Measurements from ENCODE around the gene TMEM51.

Gene TMEM51

GRCh38 chr1:15226388-15227255 is 73.1 kb downstream of the TMEM51 start:
- no peak for DNase-seq (ENCODE audit: low read depth in 1 of 2, low spot score in 1 of 2)
- no peaks in the 10 kb centered on the region for H3K27me3 ChIP-seq (ENCODE audit: insufficient read depth, poor library complexity, severe bottlenecking)
- TF ChIP-seq POLR2AphosphoS5 (IDR thresholded peaks at IDR 0.05; ENCODE audit: low read depth) = no peak
- no peak for TF ChIP-seq REST (IDR thresholded peaks at IDR 0.05; ENCODE audit: insufficient replicate concordance, low read depth)
- TF ChIP-seq GABPA (IDR thresholded peaks at IDR 0.05; ENCODE audit: low read depth) = no peak
- TF ChIP-seq CTCF (IDR thresholded peaks at IDR 0.05; ENCODE audit: insufficient read depth, low read length) = no peak
- no peak for TF ChIP-seq SPI1 (IDR thresholded peaks at IDR 0.05; ENCODE audit: borderline replicate concordance, low read depth)
- H3K27ac ChIP-seq (replicated peaks) = no peak overlapping the region
- H3K4me3 ChIP-seq (replicated peaks; ENCODE audit: insufficient read depth, low read length) = no peak overlapping the region

GRCh38 chr1:15229707-15230131 is 76.2 kb downstream of the TMEM51 start:
- no peak overlapping the region for H3K27ac ChIP-seq (replicated peaks)
- H3K27me3 ChIP-seq (ENCODE audit: insufficient read depth, poor library complexity, severe bottlenecking) = no peaks in the 10 kb centered on the region
- TF ChIP-seq SPI1 (IDR thresholded peaks at IDR 0.05; ENCODE audit: borderline replicate concordance, low read depth) = no peak
- no peak for TF ChIP-seq CTCF (IDR thresholded peaks at IDR 0.05; ENCODE audit: insufficient read depth, low read length)
- no peak for TF ChIP-seq GABPA (IDR thresholded peaks at IDR 0.05; ENCODE audit: low read depth)
- no peak for TF ChIP-seq POLR2AphosphoS5 (IDR thresholded peaks at IDR 0.05; ENCODE audit: low read depth)
- TF ChIP-seq REST (IDR thresholded peaks at IDR 0.05; ENCODE audit: insufficient replicate concordance, low read depth) = no peak
- no peak overlapping the region for H3K4me3 ChIP-seq (replicated peaks; ENCODE audit: insufficient read depth, low read length)
- DNase-seq (ENCODE audit: low read depth in 1 of 2, low spot score in 1 of 2) = no peak

- H3K4me3 ChIP-seq (replicated peaks; ENCODE audit: insufficient read depth, low read length) = no peak overlapping the region
- no peak for DNase-seq (ENCODE audit: low read depth in 1 of 2, low spot score in 1 of 2)
- no peak for TF ChIP-seq CTCF (IDR thresholded peaks at IDR 0.05; ENCODE audit: insufficient read depth, low read length)
- TF ChIP-seq SPI1 (IDR thresholded peaks at IDR 0.05; ENCODE audit: borderline replicate concordance, low read depth) = no peak
- no peak for TF ChIP-seq POLR2AphosphoS5 (IDR thresholded peaks at IDR 0.05; ENCODE audit: low read depth)
- no peak for TF ChIP-seq GABPA (IDR thresholded peaks at IDR 0.05; ENCODE audit: low read depth)
- no peak for TF ChIP-seq REST (IDR thresholded peaks at IDR 0.05; ENCODE audit: insufficient replicate concordance, low read depth)
- no peak overlapping the region for H3K27ac ChIP-seq (replicated peaks)
- no peaks in the 10 kb centered on the region for H3K27me3 ChIP-seq (ENCODE audit: insufficient read depth, poor library complexity, severe bottlenecking)
Observed at GRCh38 chr1:15231714-15232201, 78.2 kb downstream of the TMEM51 start.
